LoVo (cell line): ENCODE data around the gene TNS3.

ENCODE experiments used
- DNase-seq: peaks from one replicate; pipeline ENCODE4 v3.0.0-alpha.2; 2016; ENCODE audit warnings: low spot score

The TNS3 gene

GRCh38 chr7:47346377-47346914 is 235.5 kb downstream of the TNS3 start:
- DNase-seq = no peak

GRCh38 chr7:47345857-47346298 is 236.0 kb downstream of the TNS3 start:
- DNase-seq = no peak

- DNase-seq = no peak
Observed at GRCh38 chr7:47344171-47344955, 237.5 kb downstream of the TNS3 start.

DNA sequence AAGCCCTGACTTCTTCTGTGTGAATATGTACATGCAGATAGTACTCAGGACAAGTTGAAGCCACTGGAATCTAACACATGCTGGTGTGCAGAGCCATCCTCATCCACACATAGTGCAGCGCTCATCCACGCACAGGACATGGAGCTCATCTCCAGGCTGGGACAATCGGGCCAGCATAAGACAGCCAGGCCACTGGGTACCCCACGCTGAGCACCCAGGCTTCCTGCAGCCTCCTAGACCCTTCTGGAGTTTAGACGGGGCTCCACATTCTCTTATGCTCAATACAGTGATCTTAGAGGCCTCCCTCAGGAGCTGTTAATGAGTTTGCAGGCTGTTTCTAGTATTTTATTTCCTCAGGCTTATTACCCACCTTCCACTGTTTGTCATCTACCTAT is 238.9 kb downstream of the TNS3 start:
- DNase-seq = no peak

- no peak for DNase-seq
Observed at GRCh38 chr7:47342296-47343060, 239.4 kb downstream of the TNS3 start.

- DNase-seq = no peak
Observed at GRCh38 chr7:47340517-47340916, 241.4 kb downstream of the TNS3 start.

- DNase-seq = no peak
Observed at GRCh38 chr7:47338026-47338425, 243.9 kb downstream of the TNS3 start.

GRCh38 chr7:47337531-47337930 is 244.4 kb downstream of the TNS3 start:
- DNase-seq = no peak

- no peak for DNase-seq
Observed at GRCh38 chr7:47336472-47337425, 245.2 kb downstream of the TNS3 start.

DNA sequence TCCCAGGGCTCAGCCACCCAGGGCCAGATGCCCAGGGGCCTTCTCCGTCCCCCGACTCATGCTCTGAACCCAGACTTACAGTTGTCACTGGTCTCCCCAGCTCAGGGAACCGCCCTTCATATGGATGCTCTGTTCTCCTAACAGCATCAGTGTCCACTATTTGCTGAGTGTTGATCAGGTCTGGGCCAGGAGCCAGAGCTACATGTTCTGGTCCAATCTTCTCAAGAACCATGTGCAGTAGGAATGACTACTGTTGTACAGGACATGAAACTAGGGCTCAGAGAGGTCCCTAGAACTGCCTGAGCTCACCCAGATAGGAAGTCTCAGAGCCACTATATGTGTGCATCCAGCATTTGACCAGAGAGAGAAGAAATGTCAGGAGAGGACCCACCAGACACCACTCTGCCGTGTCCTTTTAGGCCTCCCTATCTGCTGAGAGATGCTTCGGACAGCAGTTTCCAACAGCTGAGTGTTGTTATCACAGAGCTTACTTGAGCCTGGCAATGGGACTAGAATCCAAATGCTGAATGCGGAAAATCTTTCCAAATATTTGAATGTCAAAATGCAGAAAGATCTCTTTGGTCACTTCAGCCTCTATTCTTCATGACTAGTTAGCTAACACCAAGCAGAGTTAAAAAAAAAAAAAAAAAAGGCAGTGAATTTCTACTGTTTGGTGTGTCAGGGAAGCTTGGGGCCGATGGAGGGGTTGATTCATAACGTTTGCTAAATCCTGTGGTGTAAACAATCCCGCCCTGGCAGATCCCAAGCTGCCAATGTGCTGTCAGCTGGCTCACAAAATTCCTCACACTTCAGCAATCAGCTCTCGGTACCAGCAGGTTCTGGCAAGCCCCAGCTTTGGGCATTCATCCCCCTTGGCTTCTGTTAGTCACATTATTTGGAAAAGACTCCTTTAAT is 246.1 kb downstream of the TNS3 start:
- DNase-seq = no peak

DNA sequence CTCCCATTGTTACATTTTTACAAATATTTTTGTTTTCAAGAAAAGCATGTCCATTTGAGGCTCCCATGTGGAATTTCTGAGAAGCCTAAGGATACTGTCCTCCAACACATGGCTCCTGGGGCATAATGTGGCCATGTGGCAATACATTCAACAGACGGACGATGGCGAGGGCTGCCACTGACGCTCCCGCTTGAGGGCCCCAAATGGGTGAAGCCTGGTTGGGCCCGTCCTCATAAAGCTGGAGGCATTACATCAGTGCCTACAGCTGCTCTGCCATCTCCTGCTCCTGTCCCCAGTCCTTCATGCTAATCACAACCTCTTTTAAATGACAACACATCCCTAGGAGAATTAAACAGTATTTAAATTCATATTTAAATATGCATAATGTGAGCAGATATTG is 246.8 kb downstream of the TNS3 start:
- DNase-seq = no peak

DNA sequence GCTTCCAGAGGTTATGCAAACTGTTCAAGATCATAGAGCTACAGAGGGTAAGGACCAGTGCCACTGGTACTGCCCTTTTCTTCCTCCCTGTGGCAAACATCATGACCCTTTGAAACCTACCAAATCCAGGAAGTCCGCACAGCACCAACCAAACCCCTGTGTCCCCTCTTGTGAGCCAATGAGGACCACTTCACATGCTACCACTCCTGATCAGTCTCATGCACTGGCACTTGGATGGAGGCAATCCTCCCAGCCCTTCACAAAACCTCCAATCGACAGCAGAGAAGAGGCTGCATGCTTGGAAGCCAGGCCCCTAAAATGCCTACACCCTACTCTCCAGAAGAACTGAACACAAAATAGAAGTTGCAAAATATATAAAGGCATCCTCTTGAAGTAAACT is 248.0 kb downstream of the TNS3 start:
- DNase-seq = no peak

DNA sequence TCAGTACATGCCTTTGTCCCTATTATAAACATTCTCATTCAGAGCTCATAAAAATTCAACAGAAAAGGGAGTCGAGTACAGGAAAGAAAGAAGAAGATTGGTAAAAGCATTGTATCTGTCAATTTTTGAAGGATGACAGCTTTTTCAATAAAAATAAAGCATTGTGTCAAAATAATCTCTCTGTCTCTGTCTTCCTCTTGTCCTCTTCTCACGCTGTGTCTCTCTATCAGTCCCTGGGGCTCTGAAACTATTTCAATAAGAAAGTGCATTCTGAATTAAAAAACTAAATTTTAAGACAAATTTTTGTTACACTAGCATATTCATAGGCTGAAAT is 248.4 kb downstream of the TNS3 start:
- DNase-seq = no peak

GRCh38 chr7:47332681-47333553 is 249.0 kb downstream of the TNS3 start:
- no peak for DNase-seq

- DNase-seq = no peak
Observed at GRCh38 chr7:47332213-47332612, 249.7 kb downstream of the TNS3 start.

DNA sequence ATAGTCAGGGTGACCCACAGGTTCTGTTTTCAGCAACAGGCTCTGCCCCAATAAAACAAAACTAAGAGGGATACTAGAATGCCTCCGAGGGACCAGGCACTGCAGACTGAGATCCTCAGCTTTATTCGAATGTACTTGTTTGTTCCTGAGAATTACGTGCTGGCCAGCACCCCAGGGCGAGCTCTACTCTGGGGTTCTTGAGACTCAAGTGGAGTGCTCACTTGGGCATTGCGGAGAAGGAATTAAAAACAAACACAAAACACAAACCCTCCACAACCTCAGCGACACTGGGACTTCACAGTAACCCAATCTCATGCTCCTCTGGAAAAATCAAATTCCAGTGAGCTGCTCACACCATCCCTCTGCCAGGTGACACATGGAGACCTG is 250.7 kb downstream of the TNS3 start:
- no peak for DNase-seq

- DNase-seq = no peak
Observed at GRCh38 chr7:47330561-47331178, 251.2 kb downstream of the TNS3 start.

DNA sequence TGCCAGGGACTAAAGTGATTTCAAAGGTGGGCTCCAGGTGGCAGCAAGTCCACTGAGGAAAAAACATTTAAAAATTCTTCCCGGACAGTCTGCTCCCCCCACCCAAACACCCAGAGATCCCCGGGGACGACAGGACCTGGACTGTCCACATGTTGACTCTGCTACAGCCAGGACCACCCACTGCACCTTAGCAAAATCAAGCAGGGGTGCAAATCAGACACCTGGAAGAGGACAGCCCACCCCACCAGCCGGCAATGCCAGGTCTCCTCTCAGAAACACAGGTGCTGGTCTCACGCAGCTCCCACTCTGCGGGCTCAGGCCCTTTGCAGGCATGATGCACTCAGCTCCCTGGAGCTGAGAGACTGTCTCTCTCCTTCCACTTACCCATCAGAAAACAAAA is 251.9 kb downstream of the TNS3 start:
- no peak for DNase-seq

- no peak for DNase-seq
Observed at GRCh38 chr7:47329320-47329926, 252.5 kb downstream of the TNS3 start.
